ENCODE measurements around the gene HOXA9. TPM values are rescaled to one million over a fixed set of nuclear protein-coding genes. Genes with fewer than 3 reads are reported as not detected.

HOXA9 gene
- total and polyA plus RNA-seq, 10 of the 15 experiments (the other 5 are each of a cell fraction or from before 2014, with no cell fraction given), result not detected

- ChIA-PET POLR2A (no interaction called here), RAD21 (ENCODE audit: unreplicated experiment) (no interaction called here), SMC1A (ENCODE audit: uncharacterized antibody, unreplicated experiment) (interaction anchor here (1.0 to 1.2 kb wide), 2 partner anchors 23 to 101 kb away, joined by 3 read pairs; no protein-coding TSS in a partner anchor), CTCF (interaction anchor here (0.9 kb wide), 1 partner anchor 22 kb away, joined by 4 read pairs; no protein-coding TSS in a partner anchor)
- WGBS (ENCODE audit: insufficient coverage, insufficient replicate concordance, low lambda C conversion rate, missing lambda C conversion rate), result 50% methylated on average over 2 of the region's 2 CpGs
- no peak overlapping the region for H3K4me2 ChIP-seq (ENCODE audit: control insufficient read depth, insufficient read depth)
- H3K27me3 ChIP-seq (replicated peaks in 1 of 2; ENCODE audit: control insufficient read depth in 2 of 2, insufficient read depth in 2 of 2, low read length in 1 of 2), result peaks cover 0 to 2% of the 10 kb centered on the region in 2 experiments; a peak in 2 of 4 replicates
- no peaks in the 10 kb centered on the region for H3K36me3 ChIP-seq (ENCODE audit: control insufficient read depth in 2 of 2, insufficient read depth in 2 of 2, low read length in 1 of 2)
- no TSS peak for BruUV-seq (replicated peaks)
- H4K20me1 ChIP-seq (ENCODE audit: control insufficient read depth, insufficient read depth), result no peaks in the 10 kb centered on the region
- in situ Hi-C loops (cut with MboI) (no loop called here), intact Hi-C loops (cut with micrococcal nuclease; ENCODE audit: unreplicated experiment) (no loop called here)
- no peaks in the 10 kb centered on the region; the same call in 2 of the 3 replicates for H3K9me3 ChIP-seq (replicated peaks; ENCODE audit: control insufficient read depth, insufficient read depth, low read length)
- H3K27ac ChIP-seq (ENCODE audit: control insufficient read depth, insufficient read depth), result no peak overlapping the region
- no peak overlapping the region for H3K9ac ChIP-seq (ENCODE audit: control insufficient read depth, insufficient read depth, low read length)
- FAIRE-seq (no peak), ATAC-seq (no peak), DNase-seq (ENCODE audit: low read depth, low spot score) (no peak)
- no peak overlapping the region for H3K4me3 ChIP-seq
- H3K4me1 ChIP-seq (ENCODE audit: control insufficient read depth, insufficient read depth, low read length), result no peaks in the 10 kb centered on the region
- no peak for TF ChIP-seq TBL1XR1 (IDR thresholded peaks at IDR 0.05; ENCODE audit: low read depth, low read length)
- no peak for TF ChIP-seq IKZF1 (conservative IDR thresholded peaks at IDR 0.05)
- TF ChIP-seq, protein P1, sequence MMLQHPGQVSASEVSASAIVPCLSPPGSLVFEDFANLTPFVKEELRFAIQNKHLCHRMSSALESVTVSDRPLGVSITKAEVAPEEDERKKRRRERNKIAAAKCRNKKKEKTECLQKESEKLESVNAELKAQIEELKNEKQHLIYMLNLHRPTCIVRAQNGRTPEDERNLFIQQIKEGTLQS (IDR thresholded peaks at IDR 0.05; ENCODE audit: borderline replicate concordance, extremely low read depth, low read depth, low read length), result no peak
- TF ChIP-seq, protein P2, sequence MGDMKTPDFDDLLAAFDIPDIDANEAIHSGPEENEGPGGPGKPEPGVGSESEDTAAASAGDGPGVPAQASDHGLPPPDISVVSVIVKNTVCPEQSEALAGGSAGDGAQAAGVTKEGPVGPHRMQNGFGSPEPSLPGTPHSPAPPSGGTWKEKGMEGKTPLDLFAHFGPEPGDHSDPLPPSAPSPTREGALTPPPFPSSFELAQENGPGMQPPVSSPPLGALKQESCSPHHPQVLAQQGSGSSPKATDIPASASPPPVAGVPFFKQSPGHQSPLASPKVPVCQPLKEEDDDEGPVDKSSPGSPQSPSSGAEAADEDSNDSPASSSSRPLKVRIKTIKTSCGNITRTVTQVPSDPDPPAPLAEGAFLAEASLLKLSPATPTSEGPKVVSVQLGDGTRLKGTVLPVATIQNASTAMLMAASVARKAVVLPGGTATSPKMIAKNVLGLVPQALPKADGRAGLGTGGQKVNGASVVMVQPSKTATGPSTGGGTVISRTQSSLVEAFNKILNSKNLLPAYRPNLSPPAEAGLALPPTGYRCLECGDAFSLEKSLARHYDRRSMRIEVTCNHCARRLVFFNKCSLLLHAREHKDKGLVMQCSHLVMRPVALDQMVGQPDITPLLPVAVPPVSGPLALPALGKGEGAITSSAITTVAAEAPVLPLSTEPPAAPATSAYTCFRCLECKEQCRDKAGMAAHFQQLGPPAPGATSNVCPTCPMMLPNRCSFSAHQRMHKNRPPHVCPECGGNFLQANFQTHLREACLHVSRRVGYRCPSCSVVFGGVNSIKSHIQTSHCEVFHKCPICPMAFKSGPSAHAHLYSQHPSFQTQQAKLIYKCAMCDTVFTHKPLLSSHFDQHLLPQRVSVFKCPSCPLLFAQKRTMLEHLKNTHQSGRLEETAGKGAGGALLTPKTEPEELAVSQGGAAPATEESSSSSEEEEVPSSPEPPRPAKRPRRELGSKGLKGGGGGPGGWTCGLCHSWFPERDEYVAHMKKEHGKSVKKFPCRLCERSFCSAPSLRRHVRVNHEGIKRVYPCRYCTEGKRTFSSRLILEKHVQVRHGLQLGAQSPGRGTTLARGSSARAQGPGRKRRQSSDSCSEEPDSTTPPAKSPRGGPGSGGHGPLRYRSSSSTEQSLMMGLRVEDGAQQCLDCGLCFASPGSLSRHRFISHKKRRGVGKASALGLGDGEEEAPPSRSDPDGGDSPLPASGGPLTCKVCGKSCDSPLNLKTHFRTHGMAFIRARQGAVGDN (IDR thresholded peaks at IDR 0.05), result no peak
- TF ChIP-seq NFYA (IDR thresholded peaks at IDR 0.05; ENCODE audit: borderline replicate concordance, low read depth, low read length), result no peak
- no peak for TF ChIP-seq ZBTB40 (IDR thresholded peaks at IDR 0.05; ENCODE audit: borderline replicate concordance)
- TF ChIP-seq NR2F1 (conservative IDR thresholded peaks at IDR 0.05), result no peak
- no peak for TF ChIP-seq FOXK2 (IDR thresholded peaks at IDR 0.05)
- no peak for TF ChIP-seq RCOR1 (conservative IDR thresholded peaks at IDR 0.05; ENCODE audit: low read depth, low read length)
- no peaks in the 10 kb centered on the region for H3K79me2 ChIP-seq (ENCODE audit: control insufficient read depth, insufficient read depth, low read length)
- H2AFZ ChIP-seq (ENCODE audit: control insufficient read depth, low read depth, low read length), result no peak overlapping the region
Observed at GRCh38 chr7:27128034-27128433, 37.3 kb downstream of the HOXA9 start.

Data from GM12878 (cell line).